Measurements from ENCODE around the gene CCDC188.

DNA sequence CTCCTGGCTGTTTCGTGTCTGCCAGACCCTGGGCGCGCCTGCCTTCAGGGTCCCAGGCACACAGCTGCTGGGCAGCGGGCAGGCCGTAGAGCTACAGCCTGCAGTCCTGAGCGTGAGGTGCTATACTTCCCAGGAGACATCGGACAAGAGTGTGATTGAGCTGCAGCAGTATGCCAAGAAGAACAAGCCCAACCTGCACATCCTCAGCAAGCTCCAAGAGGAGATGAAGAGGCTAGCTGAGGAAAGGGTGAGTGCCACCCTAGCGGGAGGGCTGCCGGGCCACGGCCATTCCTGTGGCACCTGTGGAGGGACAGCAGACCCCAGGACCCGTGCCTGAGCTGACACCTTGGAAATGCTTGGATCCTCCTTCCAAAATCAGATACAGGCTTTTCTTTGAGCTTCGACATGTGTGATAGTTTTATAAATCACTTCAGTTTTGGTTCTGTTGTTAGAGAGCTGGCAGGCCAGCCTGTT lies 42.1 kb downstream of the CCDC188 start:
- TF ChIP-seq, protein P1, sequence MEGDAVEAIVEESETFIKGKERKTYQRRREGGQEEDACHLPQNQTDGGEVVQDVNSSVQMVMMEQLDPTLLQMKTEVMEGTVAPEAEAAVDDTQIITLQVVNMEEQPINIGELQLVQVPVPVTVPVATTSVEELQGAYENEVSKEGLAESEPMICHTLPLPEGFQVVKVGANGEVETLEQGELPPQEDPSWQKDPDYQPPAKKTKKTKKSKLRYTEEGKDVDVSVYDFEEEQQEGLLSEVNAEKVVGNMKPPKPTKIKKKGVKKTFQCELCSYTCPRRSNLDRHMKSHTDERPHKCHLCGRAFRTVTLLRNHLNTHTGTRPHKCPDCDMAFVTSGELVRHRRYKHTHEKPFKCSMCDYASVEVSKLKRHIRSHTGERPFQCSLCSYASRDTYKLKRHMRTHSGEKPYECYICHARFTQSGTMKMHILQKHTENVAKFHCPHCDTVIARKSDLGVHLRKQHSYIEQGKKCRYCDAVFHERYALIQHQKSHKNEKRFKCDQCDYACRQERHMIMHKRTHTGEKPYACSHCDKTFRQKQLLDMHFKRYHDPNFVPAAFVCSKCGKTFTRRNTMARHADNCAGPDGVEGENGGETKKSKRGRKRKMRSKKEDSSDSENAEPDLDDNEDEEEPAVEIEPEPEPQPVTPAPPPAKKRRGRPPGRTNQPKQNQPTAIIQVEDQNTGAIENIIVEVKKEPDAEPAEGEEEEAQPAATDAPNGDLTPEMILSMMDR (IDR thresholded peaks at IDR 0.05): no peak
- no peak for TF ChIP-seq POLR2A (IDR thresholded peaks at IDR 0.05)

All from right lobe of liver (tissue), 4 donors.